GM21526 (cell line): ENCODE data around the gene CFAP298.
"Not testable (repeated sequence)": the region's sequence is repeated elsewhere in the genome, so short reads cannot be mapped to it uniquely, and the experiment has no call there.

Experiments used
- ATAC-seq: cut with Tn5 transposase; IDR thresholded peaks from one replicate; pipeline ENCODE4 v1.9.1; 2021; ENCODE audit warnings: moderate library complexity; ENCODE audit not compliant: unreplicated experiment, low FRiP score

The CFAP298 gene

DNA sequence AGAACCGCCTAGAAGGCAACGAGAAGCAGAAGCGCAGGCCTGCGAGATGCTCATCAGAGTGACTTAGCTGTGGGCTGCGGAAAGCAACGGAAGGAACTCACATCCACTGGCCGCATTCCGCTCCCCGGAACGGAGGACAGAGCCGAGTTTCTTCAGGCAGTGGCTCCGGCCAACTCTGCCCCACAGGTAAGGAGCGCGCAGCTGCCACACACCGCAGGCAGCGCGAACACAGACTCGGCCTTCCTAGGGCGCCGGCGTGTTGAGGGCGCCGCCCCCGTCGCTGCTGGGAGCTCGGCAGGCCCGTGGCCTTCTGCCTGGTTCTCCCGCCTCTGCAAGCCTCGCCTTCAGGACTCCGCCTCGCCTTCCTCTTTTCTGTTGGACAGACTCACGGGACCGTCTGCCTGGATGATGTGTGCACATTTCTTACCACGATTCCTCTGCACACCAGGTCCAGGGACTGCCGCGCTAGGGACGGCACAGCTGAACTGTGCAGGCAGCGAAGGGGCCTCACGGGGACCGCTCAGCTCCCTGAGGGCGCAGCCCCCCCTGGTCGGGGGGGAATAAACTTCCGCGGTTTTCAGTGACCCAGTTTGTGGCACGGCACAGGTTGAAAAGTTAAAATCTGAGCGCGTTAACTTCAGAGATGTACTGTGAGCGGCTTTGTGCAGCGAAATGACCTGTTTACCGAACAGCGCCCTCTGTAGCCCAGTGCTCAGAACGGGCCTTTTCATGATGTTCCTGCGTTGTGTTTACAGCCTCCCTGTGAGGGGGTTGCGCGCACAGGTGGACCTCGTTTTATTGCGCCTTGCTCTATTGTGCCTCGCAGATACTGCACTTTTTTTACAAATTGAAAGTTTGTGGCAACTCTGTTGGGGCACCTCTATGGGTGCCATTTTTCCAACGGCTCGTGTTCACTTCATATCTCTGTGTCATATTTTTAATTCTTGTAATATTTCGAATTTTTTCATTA, 42.6 kb downstream of the CFAP298 start:
- ATAC-seq: peak; percentile 80

DNA sequence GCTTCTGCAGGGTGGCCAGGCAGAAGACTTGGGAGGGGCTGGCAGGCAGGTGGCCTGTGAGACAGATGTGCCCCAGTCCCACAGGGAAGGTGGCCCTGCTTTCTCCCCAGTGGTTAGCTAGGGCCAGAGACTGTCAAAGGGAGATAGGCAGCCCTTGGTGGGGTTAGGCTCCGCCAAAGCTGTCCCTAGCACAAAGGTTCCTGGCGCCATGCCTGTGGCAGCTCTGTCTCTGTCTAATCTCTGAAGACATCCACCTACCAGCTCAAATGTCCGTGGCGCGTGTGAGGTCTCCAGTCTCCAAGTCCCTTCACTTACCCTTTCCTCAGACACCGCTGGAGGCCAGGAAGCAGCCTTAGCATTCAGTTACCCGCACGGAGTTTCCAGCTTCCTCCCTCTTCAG, 44.6 kb downstream of the CFAP298 start:
- ATAC-seq: no peak

DNA sequence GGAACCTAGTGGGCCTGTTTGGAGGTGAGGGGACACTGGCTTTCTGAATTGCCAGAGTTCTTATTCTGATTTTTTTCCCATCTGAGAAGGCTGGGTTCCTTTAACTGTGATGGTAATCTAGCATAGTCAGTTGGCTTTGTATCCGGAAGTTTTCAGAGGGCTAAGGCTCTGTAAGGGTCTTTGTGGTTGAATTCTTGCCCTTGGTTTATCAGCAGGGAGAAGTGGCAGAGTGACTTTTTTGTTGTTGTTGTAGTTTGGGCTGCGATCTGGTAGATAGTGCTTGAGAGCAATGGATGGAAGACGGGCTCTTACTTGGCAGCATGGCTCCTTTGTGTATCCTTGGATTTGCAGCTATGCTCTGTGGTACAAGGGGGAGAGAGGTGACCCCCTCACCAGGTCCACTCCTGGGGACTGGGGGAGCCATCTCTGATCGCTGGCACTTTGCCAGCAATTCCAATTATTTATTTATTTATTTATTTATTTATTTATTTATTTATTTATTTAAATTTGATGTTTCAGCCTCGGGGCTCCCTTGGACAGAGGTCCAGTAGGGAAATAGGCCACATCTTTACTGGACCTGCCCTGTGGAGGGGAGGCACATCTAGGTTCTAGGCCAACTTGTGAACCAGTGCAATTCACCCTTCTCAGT, 45.3 kb downstream of the CFAP298 start:
- no peak for ATAC-seq

DNA sequence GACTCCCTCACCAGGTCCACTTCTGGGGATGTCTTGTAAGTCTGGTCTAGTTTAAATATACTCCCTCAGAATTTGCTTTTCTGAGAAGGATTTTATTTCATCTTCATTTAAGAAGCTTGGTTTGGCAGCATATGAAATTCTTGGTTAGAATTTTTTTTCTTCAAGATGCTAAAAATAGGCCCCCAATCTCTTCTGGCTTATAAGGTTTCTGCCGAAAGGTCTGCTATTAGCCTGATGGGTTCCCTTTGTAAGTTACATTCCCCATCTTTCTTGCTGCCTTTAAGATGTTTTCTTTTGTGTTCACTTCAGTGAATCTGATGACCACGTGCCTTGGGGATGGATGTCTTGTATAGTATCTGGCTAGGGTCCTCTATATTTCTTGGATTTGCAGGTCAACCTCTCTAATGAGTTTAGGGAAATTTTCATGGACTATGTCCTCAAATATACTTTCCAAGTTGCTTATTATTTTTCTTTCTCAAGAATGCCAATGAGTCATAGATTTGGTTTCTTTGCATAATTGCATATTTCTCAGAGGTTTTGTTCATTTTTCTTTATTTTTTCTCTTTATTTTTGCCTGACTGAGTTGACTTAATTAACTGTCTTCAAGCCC, 46.2 kb downstream of the CFAP298 start:
- no peak for ATAC-seq

DNA sequence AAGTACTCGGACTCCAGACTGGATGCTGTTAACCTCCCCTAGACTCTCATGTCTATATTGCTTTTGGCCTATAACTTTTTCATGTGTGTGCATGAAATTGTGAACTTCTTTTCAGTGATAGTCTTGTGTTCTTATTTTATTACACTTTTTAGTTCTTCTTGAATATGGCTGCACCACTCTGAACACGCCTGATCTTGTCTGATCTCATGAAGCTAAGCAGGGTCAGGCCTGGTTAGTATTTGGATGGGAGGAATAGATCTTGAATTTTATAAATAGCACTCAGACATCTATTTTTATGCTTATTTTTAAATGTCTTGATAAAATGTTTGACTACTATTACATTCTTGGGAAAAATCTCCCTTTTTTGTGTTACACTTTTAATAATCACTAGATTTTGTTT, 49.3 kb downstream of the CFAP298 start:
- no peak for ATAC-seq

DNA sequence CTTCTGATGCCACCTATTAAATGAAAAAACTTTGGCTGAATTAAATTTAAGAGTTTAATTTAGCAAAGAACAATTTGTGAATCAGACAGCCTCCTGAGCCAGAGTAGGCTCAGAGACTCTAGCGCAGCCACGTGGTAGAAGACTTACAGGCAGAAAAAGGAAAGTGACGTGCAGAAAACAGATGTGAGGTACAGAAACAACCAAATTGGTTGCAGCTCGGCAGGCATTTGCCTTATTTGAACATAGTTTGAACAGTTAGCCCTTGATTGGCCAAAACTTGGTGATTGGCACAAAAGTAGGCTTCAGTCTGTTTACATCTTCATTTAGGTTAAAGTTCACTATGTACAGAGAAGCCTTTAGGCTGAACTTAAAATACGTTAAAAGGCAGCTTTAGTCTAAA, 49.8 kb downstream of the CFAP298 start:
- no peak for ATAC-seq

DNA sequence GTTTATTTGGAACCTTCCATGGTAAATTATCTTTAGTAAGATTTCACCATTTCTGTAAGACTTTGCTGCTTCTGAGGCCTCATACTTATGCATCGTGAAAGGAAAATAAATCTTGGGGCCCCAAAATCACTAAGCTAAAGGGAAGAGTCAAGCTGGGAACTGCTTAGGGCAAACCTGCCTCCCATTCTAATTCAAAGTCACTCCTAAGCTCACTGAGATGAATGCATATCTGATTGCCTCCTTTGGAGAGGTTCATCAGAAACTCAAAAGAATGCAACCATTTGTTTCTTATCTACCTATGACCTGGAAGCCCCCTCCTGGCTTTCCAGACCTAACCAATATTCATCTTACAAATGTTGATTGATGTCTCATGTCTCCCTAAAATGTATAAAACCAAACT, 50.7 kb downstream of the CFAP298 start:
- ATAC-seq: not testable (repeated sequence)

DNA sequence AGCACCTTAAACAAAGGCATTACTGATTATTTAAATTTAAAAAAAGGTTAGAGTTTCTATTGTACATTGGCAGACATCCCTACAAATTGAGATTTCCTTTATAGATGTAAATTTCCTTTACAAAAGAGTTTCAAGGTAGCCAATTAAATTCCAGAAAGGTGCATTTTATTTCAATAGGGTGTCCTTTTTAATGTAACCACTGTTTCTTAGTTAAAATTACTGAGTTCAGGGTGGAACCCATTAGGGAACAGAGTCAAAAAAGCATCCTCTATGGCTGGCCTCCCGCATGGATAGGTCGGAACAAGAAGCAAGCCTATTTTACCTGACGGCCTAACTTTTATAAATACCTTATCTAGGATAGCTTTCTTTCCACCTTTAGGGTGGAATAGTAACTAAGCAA, 51.3 kb downstream of the CFAP298 start:
- ATAC-seq: no peak

DNA sequence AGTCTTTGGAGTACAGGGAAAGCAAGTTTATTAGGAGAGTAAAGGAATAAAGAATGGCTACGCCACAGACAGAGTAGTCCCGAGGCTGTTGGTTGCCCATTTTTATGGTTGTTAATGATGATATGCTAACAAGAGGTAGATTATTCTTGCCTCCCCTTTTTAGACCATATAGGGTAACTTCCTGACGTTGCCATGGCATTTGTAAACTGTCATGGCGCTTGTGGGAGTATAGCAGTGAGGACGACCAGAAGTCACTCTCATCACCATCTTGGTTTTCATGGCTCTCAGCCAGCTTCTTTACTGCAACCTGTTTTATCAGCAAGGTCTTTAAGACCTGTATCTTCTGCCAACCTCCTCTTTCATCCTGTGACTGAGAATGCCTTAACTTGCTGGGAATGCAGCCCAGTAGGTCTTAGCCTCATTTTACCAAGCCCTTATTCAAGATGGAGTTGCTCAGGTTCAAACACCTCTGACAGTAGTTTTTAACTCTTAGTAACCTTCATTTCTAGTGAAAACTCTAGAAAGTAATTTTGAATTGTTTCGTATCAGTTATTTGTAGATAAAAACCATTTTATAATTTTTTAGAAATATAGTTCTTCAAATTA, 53.1 kb downstream of the CFAP298 start:
- no peak for ATAC-seq

DNA sequence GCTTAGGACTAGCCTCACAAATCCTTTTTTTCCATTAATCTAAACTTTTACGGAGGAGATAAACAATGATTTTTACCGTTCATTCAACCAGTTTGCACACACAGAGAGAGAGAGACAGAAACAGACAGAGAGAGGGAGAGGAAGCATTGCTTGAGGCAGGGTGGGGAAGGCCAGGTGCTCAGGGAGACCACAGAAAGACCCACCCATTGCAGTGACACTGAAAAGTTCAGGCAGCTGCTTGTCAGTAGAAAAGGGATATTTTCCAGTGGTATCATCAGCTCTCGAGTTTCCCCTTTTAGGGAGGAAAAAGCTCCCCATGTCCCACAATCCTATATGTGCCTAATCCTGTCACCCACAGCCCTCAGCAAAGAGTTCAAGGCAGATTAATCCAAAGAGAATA, 54.1 kb downstream of the CFAP298 start:
- ATAC-seq: no peak

DNA sequence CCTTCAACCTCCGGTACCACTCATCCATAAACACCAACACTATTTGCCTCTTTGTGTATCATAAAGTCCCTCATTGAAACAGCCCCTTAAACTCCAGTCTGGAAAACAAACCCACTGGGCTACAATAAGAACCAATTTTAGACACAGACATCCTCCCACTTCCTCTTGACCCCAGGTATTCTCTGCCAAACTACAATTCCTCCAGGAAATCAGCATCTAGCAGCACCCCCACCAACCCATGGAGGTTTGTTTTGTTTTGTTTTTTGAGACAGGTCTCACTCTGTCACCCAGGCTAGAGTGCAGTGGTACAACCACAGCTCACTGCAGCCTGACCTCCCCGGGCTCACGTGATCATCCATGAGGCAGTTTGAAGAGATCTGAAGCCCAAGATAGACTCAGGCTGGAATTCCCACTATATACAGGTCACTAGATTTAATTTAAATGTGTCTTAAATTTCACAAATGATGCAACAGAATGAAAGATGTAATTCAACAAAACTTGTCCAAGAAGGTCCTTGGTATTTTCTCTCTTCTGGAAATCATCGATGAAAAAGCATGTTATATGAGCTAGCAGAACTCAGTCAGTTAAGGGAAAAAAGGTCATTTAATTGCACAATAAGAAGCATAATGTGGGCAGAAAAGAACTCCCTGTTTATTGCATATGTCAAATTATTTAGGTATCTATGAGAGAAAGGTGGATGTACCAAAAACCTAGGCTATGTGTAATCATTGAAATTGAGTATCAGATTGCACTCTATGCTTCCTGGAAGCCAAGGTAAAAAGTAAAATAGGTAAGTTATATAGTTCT, 57.1 kb downstream of the CFAP298 start:
- no peak for ATAC-seq

DNA sequence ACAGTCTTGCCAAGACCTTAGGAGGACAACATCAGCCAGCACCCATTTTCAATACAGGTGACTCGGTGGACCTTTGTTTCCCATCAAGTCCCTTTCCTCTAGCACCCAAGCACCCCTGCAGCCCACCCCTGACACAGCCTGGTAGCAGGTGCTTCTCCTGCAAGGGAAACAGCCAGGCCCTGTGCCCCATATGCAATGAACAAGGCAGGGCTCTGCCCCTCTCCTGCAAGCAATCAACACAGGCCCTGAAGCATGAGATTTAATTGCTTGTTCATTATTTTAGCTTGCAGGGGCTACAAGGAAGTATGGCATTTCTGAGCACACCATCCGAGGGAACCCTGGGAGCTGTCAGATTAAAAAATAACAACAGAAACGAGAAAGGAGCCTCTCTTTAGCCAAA, 62.3 kb downstream of the CFAP298 start:
- no peak for ATAC-seq

DNA sequence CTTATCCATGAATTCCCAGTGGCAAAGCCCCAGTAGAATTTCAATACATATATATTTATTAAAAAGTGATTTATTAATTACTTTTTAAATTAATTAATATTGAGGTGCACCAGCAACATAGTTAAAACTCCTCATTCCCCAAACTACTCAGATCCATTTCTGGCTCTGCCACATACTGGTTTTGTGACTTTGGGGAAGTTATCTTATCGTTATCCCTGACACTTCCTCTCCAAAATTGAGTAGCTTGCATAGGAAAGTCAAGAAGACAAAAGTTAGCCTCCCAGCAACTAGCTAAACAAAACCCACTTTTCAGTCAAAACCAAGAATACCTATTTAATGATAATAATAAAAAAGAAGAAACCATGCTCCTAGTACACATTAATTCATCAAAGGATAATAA, 62.7 kb downstream of the CFAP298 start:
- no peak for ATAC-seq
